Brain microvascular endothelial cell (primary cell): ENCODE measurements around the gene SLC25A29.

ENCODE experiments used
- DNase-seq: peaks from one replicate; pipeline ENCODE4 v3.0.0-alpha.2; 2020
- H3K27ac ChIP-seq: fragments of 250-450 bp; sonication (Bioruptor Pico); 2 replicates; pipeline ENCODE4 v1.5.1; 2020; ENCODE audit warnings: mild to moderate bottlenecking, moderate library complexity
- H3K27me3 ChIP-seq: fragments of 250-450 bp; sonication (Bioruptor Pico); replicated peaks from 2 replicates; pipeline ENCODE4 v1.5.1; 2020; ENCODE audit warnings: mild to moderate bottlenecking
- H3K36me3 ChIP-seq: fragments of 250-450 bp; sonication (Bioruptor Pico); replicated peaks from 2 replicates; pipeline ENCODE4 v1.5.1; 2020; ENCODE audit warnings: mild to moderate bottlenecking
- H3K4me3 ChIP-seq: 2 replicates; pipeline ENCODE4 v1.5.1; 2011; ENCODE audit warnings: low read depth, mild to moderate bottlenecking, control low read depth, low read length, moderate library complexity
- CTCF ChIP-seq: IDR thresholded peaks from 2 replicates; pipeline ENCODE4 v1.5.1; 2011; ENCODE audit warnings: low read depth, mild to moderate bottlenecking, moderate library complexity, low read length, control low read depth, inconsistent platforms; ENCODE audit errors: missing control alignments
- in situ Hi-C: cut with HindIII; loops from 2 replicates; pipeline ENCODE4 v1.10.0; 2017; ENCODE audit warnings: low sequenced_read_pairs, low pct_ligation_motif_present

SLC25A29 gene

GRCh38 chr14:100294213-100294962, 11.9 kb downstream of the SLC25A29 start:
- Histone ChIP-seq H3K4me3 (no peak overlapping the region), H3K27ac (no peak overlapping the region), H3K27me3 (no peaks in the 10 kb centered on the region), H3K36me3 (peaks cover 9% of the 10 kb centered on the region)
- in situ Hi-C loops = no loop called here
- no peak for DNase-seq
- no peak for TF ChIP-seq CTCF

GRCh38 chr14:100293497-100294212, 12.6 kb downstream of the SLC25A29 start:
- H3K27me3 ChIP-seq = no peaks in the 10 kb centered on the region
- no peak overlapping the region for H3K4me3 ChIP-seq
- no peak overlapping the region for H3K27ac ChIP-seq
- H3K36me3 ChIP-seq = peaks cover 9% of the 10 kb centered on the region
- no peak for TF ChIP-seq CTCF
- no peak for DNase-seq
- in situ Hi-C loops = no loop called here

GRCh38 chr14:100292776-100293461, 13.3 kb downstream of the SLC25A29 start:
- Histone ChIP-seq H3K4me3 (no peak overlapping the region), H3K27ac (no peak overlapping the region)
- in situ Hi-C loops = no loop called here

GRCh38 chr14:100292301-100292775, 13.9 kb downstream of the SLC25A29 start:
- H3K27me3 ChIP-seq = no peaks in the 10 kb centered on the region
- TF ChIP-seq CTCF = no peak
- no peak overlapping the region for H3K27ac ChIP-seq
- DNase-seq = no peak
- no peak overlapping the region for H3K4me3 ChIP-seq
- H3K36me3 ChIP-seq = peaks cover 9% of the 10 kb centered on the region
- in situ Hi-C loops = no loop called here

More at GRCh38 chr14:100292776-100293461, 13.3 kb downstream of the SLC25A29 start:
- Histone ChIP-seq H3K36me3 (peaks cover 9% of the 10 kb centered on the region), H3K27me3 (no peaks in the 10 kb centered on the region)
- DNase-seq = no peak
- no peak for TF ChIP-seq CTCF

GRCh38 chr14:100291305-100292075, 14.8 kb downstream of the SLC25A29 start:
- in situ Hi-C loops = no loop called here
- no peak overlapping the region for H3K4me3 ChIP-seq
- peaks cover 9% of the 10 kb centered on the region for H3K36me3 ChIP-seq
- no peak overlapping the region for H3K27ac ChIP-seq
- TF ChIP-seq CTCF = no peak
- H3K27me3 ChIP-seq = no peaks in the 10 kb centered on the region
- no peak for DNase-seq
